Epidermal melanocyte (primary cell): Measurements from ENCODE around the gene ATG16L1.
A peak's percentile ranks its signal among the peaks of the same experiment; 100 is the strongest.

Experiments used
- DNase-seq: peaks from one replicate; pipeline ENCODE4 v3.0.0; 2011; ENCODE audit warnings: low spot score; ENCODE audit not compliant: insufficient read length

Gene ATG16L1

DNA sequence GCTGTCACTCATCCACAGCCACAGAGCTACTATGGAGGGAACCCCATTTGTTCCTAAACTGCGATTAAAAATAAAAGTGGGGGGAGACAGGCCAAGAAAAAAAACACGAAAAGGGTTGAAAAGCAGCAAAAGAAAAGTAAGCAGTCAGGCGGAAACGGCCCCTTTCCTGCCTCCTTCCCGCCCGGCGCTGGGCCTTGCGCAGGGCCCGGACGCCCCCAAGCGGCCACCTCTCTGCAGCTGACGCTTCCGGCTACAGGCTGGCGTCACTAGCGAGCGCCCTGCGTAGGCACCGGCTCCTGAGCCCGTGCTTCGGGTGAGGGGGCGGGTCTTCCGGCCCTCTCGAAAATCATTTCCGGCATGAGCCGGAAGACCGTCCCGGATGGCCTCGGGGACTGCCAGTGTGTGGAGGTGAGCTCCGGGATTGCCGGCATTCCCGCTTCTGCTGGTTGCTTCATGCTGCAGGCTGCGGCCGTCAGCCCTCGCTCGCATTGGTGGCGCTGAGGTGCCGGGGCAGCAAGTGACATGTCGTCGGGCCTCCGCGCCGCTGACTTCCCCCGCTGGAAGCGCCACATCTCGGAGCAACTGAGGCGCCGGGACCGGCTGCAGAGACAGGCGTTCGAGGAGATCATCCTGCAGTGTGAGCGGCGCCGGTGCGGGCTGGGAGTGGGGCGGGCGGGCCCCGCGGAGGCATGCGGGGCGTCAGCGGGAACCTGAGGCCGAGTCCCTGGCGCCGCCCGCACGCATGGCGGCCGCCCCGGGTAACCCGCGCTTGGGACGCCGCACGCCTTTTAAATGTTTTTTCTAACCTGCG is at the start of gene ATG16L1:
ATG16L1 (plus strand) TSS at position 368 of the 811 bp plus-strand sequence; CDS start at position 523, 155 bp downstream.
- DNase-seq: peak; percentile 98

DNA sequence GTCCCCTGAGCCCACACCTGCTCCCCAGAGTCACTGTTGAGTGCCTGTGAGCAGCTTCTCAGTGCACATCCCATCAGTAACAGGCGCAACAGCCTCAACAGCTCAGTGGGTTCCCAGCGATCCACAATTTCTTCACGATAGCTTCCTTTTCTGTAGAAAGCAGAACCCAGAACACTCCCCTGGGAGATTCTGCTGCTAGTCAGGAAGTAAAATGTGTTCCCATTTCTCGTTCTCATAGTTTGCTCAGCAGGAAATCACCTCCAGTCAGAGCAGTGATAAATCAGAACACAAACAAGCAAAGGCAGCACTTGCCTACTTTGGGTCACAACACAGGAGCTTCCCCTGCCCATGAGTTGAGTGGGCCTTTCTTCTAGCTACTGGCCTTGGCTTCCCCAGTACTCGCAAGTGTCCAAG is 48.9 kb upstream of the ATG16L1 start:
- DNase-seq: no peak

DNA sequence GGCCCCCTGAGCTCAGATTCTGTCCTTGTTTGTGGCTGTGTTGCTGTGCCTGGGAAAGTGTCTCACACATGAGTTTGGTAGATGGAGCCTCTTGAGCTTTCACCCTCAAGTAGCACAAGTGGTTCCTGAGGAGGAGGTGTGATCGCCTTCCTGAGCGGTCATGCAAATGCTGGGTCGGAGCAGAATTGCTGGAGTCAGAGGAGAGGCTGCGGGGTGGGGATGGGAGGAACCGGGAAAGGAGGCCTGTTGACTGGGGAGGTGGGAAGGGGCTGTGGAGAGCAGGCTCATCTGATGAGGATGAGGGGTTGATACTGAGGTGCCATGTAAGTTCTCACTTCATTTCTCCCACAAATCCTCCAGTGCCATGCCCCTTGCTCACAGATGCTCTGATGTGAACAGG is 48.4 kb upstream of the ATG16L1 start:
- no peak for DNase-seq

GRCh38 chr2:233204286-233204936 is 47.1 kb upstream of the ATG16L1 start:
- DNase-seq: no peak

DNA sequence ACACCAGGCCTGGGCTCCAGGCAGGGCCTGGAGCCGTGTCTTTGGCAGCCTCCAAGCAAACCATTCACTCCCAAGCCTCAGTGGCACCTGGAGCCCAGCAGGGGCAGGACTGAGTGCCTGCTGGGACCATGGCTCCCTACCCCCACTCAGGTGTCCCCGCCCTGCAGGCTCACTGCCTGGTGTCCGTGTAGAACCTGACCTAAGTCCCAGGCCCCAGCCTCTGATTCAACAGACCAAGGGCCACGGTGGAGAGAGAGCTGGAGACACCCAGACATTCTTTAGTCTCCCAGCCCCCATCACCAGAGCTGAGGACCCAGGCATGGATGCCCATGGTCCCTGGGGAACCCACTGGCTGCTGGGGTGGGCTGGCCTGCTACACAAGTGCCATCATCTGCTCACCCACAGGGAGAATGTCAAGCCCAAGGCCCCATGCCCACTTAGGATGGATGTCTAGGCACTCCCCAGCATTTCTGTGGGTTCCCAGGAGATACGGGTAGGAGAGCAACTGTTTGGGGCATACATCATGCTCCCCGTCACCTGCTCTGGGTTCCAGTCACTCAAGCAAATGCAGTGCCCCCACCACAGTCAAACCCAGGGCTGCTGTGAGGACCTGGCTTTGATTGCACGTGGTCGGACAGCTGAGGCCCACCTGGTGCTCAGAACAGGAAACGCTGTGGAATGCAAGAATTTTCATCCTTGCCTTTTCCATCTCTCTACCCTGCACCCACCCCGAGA is 42.9 kb upstream of the ATG16L1 start:
- DNase-seq: no peak

DNA sequence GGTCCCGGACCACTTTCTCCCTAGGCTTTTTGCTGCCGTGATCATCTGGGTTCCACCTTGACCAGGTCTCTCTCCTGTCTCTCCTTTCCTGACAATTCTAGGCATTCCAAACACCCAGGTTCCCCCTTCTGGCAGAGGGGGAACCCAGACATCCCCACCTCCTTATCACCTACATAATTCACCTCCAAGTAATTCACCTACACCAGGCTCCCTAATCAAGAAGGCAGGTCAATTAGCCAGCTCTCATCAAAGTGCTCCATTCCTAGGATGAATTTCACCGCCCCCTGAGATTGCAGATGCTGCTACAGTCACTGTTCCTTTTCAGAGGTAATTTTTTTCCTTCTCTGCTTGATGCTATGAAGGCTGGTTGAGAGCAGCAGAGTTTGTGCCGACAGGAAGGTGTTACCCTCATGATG is 42.3 kb upstream of the ATG16L1 start:
- no peak for DNase-seq

DNA sequence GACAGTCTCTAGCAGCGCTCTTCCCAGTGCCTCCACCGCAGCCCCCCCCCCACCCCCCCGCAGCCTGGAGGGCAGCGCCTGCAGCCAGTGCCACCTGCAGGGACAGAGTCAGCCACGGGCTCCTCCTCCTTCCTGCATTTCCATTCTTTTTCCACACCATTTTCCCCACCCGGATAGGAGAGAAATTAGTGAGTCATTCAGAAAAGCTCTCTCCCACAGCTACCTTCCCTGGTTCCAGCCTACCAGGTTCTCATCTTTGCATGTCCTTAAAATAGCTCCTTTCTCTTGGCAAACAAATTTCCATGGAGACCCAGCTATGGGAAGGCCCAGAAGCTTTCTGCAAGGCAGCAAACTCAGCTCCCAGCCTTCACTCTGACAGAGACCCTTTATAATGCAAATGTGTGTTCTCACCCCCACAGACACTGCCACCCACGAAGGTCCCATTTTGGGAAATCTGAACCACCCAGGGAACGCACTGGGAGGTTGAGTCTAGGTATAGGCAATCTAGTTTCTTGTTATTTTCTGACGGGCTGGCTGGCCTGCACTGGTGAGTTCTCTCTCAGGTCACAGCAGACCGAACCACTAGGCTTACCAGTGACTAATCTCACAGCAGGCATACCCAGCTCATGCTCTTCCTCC is 41.8 kb upstream of the ATG16L1 start:
- peak; percentile 38 for DNase-seq

DNA sequence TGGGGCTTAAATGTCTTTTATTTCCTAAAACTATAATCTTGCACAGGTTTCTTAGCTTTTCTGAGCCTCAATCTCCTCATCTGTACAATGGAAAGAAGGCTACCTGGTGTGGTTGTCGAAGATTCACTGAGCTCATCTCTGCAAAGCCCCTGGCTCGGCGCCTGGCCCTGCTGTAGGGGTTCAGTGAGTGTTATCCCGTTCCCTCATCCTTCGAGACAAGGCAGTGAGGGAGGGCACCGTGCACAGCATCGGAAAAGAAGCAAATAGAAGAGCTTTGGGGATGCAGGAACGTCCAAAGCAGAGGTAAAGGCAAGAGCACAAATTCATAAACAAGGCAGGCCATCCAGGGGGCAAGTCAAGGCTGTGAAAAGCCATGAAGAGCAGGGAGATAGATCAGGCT is 41.2 kb upstream of the ATG16L1 start:
- no peak for DNase-seq

DNA sequence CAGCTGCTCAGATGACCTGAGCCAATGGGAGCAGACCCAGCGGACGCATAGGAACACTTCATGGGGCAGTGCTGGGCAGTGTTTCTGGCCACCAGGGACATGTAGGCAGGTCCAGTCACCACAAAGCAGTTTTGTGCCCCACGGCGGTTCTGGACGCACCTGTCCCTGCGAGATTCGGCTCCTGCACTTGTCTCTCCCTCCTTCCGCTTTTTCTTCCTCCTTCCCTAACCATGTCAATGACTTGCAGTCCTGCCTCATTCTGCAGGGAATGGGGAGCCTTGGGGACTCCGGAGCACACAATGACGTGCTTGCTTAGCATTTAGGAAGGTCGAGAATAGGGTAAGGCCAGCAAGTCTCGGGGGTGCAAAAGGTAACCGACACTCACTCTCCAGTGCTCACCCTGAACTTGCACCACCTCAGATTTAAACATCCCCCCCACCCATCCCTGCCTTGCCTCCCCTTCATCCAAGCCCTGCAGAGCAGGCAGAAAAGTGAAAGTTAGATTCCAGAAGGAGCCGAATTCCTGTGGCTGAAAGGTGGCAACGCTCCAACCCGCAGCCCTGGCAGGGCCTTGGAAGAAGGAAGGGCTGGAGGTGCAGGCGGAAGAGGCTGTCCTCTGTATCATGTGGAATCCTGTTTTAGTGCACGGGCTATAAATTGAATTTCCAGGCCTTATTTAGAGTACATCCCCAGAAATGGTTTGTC is 40.5 kb upstream of the ATG16L1 start:
- peak; percentile 76 for DNase-seq

- no peak for DNase-seq
These were observed 40.0 kb upstream of the ATG16L1 start for GRCh38 chr2:233211548-233211895.

- no peak for DNase-seq
These were observed 38.5 kb upstream of the ATG16L1 start for GRCh38 chr2:233213011-233213410.

DNA sequence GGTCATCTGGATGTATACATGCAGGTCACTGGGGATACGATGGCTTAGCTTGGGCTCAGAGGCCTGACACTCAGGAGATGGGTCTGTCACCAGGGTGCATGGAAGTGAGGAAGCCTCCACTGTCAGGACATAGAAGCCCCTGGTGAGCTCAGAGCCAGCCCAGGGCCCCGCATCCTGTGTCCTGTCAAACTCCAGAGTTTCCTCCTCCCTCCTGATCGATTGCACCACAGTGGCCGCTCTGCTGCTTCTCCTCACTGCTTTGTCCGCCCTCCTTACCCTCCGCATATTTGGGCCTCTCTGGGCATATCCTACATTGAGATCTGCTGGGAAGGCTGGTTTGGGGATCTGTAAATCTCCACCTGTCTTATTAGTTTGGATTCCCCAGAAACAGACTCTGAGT is 37.5 kb upstream of the ATG16L1 start:
- DNase-seq: no peak

- no peak for DNase-seq
These were observed 33.5 kb upstream of the ATG16L1 start for GRCh38 chr2:233217892-233218377.

DNA sequence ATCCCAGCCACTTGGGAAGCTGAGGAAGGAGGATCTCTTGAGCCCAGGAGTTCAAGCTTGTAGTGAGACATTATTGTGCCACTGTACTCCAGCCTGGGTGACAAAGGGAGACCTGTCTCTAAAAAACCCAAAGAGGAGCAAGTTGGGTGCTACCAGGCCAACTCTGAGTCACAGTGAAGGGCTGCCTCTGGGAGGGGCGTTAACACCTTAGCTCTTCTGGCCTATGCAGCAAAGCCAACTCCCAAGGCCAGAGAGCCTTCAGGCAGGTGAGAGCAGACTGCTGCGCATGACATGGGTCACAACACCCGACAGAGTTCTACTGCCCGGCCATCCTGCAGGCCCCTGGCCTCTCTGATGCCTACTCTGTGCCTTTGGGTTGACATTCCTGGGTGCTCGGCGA is 32.6 kb upstream of the ATG16L1 start:
- no peak for DNase-seq

DNA sequence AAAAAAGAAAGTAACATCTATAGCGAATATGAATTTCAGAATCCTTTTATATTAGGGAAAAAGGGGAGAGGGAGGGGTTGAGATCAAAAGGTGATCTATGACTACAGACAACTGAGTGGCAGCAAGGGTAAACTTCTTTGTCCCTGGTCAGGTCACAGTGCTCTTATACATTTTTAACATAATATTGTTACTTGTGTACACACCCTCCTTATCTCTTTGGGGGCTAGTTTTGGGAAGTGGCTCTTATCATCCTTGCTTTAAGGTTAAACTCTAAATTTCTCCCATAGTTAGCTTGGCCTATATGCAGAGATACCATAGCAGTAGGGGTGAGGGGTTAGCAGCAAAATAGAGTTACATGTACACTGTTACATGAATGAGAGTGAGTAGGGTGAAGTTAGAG is 31.6 kb upstream of the ATG16L1 start:
- DNase-seq: no peak

- DNase-seq: no peak
These were observed 30.0 kb upstream of the ATG16L1 start for GRCh38 chr2:233221378-233222063.

DNA sequence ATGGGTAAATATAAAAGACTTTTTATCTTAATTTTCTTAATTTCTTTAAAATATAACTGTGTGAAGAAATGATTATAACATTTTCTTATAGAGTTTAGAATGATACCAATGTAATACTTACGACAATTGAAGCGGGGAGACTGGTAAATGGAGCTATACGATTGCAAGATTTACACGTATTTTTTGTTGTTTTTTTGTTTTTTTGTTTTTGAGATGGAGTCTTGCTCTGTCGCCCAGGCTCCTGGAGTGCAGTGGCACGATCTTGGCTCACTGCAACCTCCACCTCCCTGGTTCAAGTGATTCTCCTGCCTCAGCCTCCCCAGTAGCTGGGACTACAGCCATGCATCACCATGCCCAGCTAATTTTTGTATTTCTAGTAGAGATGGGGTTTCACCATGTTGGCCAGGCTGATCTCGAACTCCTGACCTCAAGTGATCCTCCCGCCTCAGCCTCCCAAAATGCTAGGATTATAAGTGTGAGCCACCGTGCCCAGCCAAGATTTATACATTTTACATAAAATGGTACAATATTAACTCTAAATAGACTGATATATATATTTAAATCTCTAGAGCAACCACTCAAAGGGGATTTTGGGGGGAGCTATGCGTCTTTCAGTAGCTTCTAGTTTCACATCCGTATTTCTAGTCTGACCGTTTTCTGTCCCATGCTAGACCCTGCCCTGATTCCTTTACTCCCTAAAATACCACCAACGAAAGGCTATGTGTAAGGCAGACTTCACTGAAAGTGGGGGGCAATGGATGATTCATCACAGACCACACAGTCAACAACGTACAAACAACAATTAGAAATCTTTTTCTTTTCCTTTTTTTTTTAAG is 28.2 kb upstream of the ATG16L1 start:
- DNase-seq: no peak

DNA sequence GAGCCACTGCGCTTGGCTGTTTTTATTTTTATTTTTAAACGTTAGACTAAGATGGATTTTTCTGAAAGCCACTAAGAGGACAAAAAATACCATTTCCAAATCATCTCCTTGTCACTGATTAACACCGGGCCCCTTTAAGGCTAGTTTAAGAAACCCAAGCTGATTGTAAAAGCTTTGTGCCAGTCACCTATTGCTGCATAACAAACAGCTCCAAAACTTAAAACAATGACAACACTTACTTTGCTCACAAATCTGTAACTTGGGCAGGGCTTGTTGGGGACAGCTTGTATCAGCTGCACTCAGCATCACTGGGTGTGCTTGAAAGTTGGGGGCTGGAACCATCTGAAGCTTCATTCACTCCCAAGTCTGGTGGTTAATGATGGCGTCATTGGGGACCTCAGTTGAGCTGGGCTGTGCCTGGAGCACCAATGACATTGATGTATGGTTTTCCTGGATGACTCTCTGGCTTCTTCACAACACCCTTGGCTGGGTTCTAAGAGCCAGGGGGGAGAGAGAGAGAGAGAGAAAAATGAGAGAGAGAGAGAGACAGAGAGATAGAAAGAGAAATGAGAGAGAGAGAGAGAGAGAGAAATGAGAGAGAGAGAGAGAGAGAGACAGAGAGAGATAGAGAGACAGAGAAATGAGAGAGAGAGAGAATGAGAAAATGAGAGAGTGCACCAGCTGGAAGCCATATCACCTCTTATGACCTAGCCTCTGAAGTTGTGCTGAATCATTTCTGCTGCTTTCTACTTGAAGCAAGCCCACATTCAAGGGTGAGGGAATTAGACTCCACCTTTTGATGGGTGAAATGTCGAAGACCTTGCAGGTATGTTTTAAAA is 26.0 kb upstream of the ATG16L1 start:
- DNase-seq: no peak
